Measurements from ENCODE around the gene UBE2Q1.

Gene UBE2Q1

GRCh38 chr1:154557939-154558719 is at the start of gene UBE2Q1:
Gene UBE2Q1, minus strand, starts transcription at chr1:154558662. Its CDS starts 109 bp downstream, at chr1:154558553.
- peak in 1 of 2 donors; percentile 4 for DNase-seq (ENCODE audit: low read depth in 1 of 2, low spot score in 1 of 2)

DNA sequence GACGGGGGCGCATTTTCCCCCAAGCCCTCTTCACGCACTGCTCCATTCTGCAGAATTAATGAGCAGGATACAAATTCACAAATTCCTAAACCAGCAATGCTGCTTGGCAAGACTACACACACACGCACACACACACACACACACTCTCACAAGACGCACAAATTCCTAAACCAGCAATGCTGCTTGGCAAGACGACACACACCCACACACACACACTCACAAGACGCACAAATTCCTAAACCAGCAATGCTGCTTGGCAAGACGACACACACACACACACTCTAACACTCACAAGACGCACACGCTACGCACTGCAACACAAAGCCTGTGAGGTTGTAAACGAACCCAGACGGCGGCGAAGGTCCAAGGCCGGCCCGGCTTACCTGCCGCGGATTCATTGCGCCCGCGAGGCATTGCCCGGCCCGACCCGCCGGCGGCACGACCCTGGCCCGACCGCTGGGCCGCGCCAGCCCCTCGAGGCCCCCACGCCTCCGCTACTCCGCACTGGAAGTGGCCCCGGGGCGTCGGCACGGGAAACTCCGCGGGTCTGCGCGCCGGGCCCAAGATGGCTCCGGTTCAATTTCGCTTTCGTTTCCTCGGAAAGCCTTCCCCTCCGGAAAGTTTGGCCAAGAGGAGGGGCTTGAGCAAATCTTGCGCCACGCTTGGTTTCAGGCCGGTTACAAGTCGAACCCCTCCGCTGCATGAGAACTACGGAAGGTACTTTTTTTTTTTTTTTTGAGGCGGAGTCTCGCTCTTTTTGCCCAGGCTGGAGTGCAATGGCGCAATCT is 49.3 kb upstream of the UBE2Q1 start, which contains the start of gene ADAR:
ADAR (minus strand) TSS at position 578 of the 788 bp plus-strand sequence; CDS start at position 398, 180 bp downstream.
- DNase-seq (ENCODE audit: low read depth in 1 of 2, low spot score in 1 of 2), result peak; percentile 78 to 91

DNA sequence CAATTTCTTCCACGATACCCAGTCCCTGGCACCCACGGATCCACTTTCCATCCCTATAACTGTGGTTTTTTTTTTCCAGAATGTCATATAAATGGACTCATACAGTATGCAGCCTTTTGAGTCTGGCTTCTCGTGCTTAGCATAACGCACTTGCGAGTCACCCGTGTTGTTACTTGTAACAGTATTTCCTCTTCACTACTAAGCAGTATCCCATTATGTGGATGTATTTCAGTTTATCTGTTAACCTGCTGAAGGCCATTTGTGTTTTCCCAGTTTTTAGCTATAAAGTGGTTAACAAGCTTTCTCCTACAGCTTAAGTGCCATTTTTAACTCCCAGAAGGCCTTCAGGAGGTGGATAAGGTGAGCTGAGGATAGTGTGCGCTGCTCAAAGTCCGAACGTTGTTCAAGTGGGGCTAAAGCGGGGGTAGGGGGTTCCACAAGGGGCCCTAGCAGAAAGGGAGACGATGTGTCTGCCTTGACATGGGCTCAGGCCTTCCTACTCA is 48.7 kb upstream of the UBE2Q1 start:
- DNase-seq (ENCODE audit: low read depth in 1 of 2, low spot score in 1 of 2), result no peak

DNA sequence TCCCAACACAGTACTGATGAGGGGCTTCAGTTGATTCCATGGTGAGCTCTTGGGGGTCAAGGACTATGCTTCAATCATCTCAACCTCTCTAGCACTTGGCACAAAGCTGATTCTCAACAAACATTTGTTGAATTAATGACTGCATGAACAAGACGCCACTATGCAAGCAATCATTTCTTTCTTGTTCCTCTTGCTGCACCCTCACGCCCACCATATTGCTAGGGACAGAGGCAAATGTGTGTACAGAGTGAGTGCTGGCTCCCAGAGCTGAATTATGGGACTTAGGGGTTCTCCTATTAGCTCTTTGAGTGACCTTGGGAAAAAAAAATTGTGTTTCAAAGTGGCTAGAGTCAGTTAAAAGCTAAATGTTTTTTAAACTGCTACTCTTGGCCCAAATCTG is 47.1 kb upstream of the UBE2Q1 start:
- DNase-seq (ENCODE audit: low read depth in 1 of 2, low spot score in 1 of 2), result no peak

DNA sequence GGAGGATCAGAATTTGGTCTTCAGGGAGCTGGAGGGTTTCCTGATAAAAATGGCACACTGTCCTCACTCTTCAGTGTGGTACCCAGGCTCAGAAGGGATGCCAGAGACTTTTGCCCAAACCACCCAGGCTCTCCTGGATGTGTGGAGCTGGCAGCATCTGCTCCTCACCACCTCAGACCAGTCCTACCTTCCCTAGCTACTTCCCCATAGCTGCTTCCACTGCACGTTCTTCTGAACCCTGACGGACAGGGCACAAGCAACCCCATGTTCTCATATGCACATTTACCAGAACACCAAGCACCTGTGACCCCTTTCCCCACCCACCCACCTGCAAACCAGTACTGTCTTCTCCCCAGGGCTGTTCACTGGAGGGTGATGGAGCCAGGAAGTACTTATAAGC is 44.9 kb upstream of the UBE2Q1 start:
- DNase-seq (ENCODE audit: low read depth in 1 of 2, low spot score in 1 of 2), result no peak

- DNase-seq (ENCODE audit: low read depth in 1 of 2, low spot score in 1 of 2), result no peak
These were observed 41.2 kb upstream of the UBE2Q1 start for GRCh38 chr1:154599658-154600057.

DNA sequence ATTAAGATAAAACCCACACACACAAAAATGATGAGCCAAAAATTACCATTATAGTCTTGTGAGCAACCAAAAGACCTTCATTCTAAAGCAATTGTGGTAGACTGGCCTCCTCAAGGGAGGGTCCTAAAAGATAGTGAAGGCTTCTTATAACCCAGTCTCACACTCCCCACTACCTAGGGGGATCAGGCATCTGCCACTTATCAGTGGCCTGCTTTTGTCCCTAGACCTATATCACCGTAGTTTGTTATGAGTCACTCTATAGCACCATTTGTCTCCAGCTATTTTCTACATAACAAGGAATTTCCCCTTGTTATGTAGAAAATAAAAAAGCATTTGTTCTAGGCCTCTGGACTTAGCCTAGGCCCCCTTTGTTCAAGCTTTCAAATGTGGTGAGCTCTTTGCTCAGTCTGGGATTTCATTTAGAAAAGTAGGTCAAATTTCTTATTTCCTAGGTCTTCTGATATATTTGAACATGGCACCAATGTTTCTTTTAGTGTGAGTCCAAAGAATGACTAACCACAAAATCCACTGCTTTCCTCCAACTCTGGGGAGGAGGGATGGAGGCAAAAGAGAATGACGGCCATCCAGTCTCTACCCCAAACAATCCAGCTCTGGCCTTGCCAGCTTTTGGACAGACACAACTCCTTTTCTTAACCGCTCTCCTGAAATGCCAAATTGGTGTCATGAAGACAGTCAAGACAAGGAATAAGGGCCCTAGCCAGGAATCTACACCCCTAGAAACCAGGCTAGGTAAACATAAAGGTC is 40.6 kb upstream of the UBE2Q1 start:
- DNase-seq (ENCODE audit: low read depth in 1 of 2, low spot score in 1 of 2), result no peak

DNA sequence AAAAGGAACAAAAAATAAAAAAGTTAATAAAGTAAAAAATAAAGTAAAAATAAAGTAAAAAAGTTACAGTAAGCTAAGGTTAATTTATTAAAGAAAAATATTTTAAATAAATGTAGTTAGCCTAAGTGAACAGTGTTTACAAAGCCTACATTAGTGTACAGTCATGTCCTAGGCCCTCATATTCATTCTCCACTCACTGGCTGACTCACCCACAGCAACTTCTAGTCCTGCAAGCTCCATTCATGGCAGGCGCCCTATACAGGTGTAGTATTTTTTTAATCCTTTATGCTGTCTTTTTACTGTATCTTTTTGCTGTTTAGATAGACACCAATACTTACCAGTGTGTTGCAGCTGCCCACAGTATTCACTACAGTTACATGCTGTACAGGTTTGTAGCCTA is 37.2 kb upstream of the UBE2Q1 start:
- DNase-seq (ENCODE audit: low read depth in 1 of 2, low spot score in 1 of 2), result no peak

DNA sequence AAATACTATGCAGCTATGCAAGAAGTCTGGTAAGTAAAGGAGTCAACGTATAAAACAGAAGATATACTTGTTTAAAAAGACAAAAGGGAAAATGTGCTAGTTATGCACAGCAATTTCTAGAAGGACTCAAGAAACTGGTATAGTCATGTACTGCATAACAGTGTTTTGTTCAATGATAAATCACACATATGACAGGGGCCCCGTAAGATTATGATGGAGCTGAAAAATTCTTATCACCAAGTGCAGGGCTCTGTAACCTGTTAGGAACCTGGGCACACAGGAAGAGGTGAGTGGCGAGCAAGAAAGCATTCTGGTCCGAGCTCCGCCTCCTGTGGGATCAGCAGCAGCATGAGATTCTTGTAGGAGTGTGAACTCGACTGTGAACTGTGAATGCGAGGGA is 36.3 kb upstream of the UBE2Q1 start:
- DNase-seq (ENCODE audit: low read depth in 1 of 2, low spot score in 1 of 2), result no peak

- DNase-seq (ENCODE audit: low read depth in 1 of 2, low spot score in 1 of 2), result no peak
These were observed 34.9 kb upstream of the UBE2Q1 start for GRCh38 chr1:154593390-154593789.

GRCh38 chr1:154591206-154591605 is 32.7 kb upstream of the UBE2Q1 start:
- no peak for DNase-seq (ENCODE audit: low read depth in 1 of 2, low spot score in 1 of 2)

DNA sequence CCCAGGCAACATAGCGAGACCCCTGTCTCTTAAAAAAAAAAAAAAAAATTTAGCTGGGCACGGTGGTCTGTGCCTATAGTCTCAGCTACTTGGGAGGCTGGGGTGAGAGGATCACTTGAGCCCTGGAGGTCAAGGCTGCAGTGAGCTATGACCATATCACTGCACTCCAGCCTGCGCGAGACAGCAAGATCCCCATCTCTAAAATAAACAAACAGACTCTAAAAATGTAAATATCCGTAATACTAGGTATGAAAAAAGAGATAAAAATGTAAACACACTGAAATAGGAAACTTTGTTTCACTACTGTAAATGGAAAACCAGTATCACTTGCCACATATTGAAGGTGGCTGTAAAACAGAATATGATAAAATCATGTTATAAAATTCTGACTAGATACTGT is 32.3 kb upstream of the UBE2Q1 start:
- DNase-seq (ENCODE audit: low read depth in 1 of 2, low spot score in 1 of 2), result no peak

DNA sequence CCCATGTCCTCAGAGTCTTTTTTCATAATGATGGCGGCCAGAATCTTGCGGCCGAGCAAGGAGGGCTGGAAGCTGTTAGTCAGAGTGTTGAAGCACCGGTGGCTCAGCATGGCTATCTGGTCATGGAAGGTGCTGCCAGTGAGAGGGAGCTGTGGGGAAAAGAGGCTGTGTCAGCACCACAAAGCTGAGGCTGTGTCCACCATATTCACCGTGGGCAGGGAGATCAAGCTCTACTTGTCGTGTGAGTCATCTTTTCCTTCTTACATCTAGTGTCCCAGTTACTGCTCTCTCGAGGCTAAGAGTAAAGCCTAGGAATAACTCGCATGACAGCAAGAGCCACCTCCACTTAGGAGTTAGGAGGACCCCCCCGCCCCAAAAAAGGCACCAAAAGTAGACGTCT is 31.3 kb upstream of the UBE2Q1 start:
- DNase-seq (ENCODE audit: low read depth in 1 of 2, low spot score in 1 of 2), result no peak

DNA sequence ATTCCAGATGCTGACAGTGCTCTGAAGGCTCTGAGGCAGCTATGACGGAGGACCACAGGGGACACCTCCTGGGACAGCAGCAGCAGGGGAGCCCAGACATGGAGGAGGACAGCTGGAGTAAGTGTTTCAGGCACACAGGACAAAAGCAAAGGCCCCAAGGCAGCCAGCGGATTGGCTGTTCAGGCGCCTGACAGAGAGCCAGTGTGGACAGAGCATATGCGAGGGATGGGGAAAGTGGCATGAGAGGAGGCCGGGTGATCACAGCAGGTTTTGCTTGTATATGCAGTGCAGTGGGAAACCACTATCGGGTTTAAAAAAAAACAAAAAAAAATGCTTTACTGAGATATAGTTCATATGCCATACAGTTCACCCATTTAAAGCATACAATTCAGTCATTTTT is 28.2 kb upstream of the UBE2Q1 start:
- DNase-seq (ENCODE audit: low read depth in 1 of 2, low spot score in 1 of 2), result no peak

DNA sequence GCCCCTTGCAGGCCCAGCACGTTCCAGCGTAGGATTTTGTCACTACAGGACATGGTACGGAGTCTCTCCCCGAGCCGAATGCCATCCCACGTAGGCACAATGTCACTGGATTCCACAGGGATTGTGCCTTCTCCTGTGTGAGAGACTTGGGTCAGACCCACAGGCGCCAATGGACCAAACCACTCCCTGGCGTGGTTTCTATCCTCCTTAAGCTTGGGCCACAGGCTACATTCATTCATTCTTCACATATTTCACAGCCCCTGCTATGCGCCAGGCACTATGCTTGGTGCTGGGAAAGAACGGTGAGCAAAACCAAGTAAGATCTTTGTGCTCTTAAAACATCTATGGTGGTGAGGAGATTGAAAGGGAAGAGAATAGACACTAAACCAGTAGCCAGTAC is 27.8 kb upstream of the UBE2Q1 start:
- DNase-seq (ENCODE audit: low read depth in 1 of 2, low spot score in 1 of 2), result no peak

DNA sequence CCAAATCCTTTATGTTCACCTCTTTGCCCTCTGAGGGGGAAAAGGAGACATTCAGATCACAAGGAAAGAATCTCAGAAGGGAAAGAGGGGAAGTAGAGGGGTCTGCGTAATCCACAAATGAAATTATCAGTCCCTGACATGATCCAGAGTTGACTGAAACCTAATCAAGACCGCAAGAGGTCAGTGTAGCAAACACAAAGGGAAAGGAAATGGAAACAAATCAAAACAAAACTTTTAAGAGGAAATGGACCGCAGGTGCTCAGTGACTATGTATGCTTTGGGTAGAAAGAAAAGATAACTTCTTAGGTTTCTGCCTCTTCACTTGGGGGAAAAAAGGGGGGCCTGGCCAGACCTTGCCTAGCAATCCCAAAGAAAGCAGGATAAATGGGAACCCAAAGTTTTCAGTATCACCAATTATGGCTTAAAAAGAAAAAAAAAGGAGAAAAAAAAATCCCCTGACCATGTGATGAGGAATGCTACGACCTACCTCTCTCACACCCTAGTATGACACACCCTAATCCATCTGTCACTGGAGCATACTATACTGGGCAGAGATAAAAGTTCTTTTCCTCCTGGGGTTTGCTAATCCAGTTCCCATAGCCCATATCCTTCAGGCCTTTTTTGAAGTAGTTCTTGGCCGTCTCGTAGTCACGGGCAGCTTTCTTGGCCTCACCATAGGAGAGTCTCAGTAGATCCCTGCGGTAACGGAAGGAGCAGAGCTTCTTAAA is 26.0 kb upstream of the UBE2Q1 start:
- DNase-seq (ENCODE audit: low read depth in 1 of 2, low spot score in 1 of 2), result no peak

DNA sequence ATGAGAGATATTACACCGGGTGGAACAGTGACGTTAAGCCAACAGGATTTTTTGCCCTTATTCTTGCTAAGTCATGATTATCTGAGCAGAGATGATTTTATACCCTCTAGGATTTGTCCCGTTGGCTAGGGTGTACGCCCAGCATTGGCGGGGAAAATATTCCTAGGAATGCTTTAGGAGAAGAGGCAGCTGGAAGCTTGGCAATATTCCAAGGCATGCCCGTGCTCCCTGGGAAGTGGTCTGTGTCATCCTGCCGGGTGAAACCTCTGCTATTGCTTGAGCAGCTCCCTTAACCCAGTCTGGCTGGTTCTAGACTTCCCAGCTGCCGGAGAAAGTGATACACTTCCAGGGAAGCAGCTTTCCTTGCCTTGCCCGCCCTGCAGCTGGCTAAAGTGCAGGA is 25.3 kb upstream of the UBE2Q1 start:
- DNase-seq (ENCODE audit: low read depth in 1 of 2, low spot score in 1 of 2), result no peak

GRCh38 chr1:154582885-154583284 is 24.4 kb upstream of the UBE2Q1 start:
- DNase-seq (ENCODE audit: low read depth in 1 of 2, low spot score in 1 of 2), result no peak

DNA sequence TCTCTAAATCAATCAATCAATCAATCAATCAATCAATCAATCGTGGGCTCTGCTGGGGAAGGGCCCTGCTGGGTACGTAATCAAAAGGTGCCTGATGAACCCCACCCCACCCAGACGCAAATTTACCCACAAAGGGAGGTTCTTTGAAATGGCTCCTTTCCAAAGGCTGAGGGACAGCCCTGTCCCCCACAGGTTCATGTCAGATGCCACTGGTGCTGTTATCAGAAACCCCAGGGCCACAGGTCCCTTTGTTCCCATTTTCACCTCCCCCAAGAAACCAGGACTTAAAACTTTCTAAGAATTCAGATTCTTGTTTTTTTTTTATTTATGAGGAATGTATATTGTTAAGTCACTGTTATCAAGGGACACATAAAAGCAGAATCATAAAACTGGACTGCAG is 23.3 kb upstream of the UBE2Q1 start:
- no peak for DNase-seq (ENCODE audit: low read depth in 1 of 2, low spot score in 1 of 2)

GRCh38 chr1:154579374-154579773 is 20.9 kb upstream of the UBE2Q1 start:
- no peak for DNase-seq (ENCODE audit: low read depth in 1 of 2, low spot score in 1 of 2)

DNA sequence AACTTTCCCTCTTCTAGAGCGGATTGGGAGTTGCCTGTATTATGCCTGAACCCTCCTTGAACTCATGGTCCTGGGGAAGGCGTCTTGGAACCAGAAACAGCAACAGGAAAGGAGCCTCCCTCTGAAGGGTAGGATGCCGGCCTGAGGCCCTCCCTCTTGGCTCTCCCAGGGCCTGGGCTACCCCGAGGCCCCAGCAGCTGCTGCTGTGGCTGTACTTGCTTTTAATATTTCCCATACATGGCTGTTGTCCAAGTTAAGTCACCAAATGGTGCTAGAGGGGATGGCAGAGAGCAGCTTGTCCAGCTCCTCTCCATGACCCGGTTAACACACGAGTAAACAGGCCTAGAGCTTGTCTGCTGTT is 19.6 kb upstream of the UBE2Q1 start:
- no peak for DNase-seq (ENCODE audit: low read depth in 1 of 2, low spot score in 1 of 2)
